DOHH2 (cell line): Measurements from ENCODE around the gene SKA1.

ENCODE experiments used
- CTCF ChIP-seq: fragments of 200-600 bp; sonication (generic); IDR thresholded peaks from one replicate; pipeline ENCODE4 v1.5.1; 2014; ENCODE audit warnings: antibody characterized with exemption, mild to moderate bottlenecking, low read depth, low read length; ENCODE audit not compliant: poor library complexity, severe bottlenecking
- EZH2phosphoT487 ChIP-seq: fragments of 200-600 bp; sonication (generic); IDR thresholded peaks from 2 replicates; pipeline ENCODE4 v1.6.1; 2017; ENCODE audit warnings: borderline replicate concordance, mild to moderate bottlenecking, antibody characterized with exemption, low read length, moderate library complexity, mixed read lengths

- TF ChIP-seq CTCF (no peak), EZH2phosphoT487 (no peak)
Observed at GRCh38 chr18:50374753-50375391, at the start of gene SKA1.
